ENCODE results near the gene PLAAT3.

DNA sequence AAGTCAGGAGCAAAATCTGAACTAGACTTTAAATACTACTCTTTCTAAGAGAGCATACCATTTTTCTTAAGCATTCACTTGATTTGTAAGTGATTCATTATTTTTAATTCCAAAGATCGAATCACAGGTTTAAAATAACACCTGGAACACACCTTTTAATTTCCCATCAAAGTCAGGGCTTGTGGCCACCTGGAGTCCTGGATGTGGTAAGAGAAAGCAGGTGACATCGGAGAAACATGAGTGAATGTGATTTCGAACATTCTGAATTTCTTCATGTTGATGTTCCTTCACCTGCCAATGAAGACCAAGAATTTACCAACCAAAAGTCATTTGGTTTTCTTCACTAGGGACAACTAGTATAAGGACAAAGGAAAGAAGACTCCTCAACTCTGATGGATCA is 29.0 kb upstream of the PLAAT3 start:
- TF ChIP-seq, protein P1, sequence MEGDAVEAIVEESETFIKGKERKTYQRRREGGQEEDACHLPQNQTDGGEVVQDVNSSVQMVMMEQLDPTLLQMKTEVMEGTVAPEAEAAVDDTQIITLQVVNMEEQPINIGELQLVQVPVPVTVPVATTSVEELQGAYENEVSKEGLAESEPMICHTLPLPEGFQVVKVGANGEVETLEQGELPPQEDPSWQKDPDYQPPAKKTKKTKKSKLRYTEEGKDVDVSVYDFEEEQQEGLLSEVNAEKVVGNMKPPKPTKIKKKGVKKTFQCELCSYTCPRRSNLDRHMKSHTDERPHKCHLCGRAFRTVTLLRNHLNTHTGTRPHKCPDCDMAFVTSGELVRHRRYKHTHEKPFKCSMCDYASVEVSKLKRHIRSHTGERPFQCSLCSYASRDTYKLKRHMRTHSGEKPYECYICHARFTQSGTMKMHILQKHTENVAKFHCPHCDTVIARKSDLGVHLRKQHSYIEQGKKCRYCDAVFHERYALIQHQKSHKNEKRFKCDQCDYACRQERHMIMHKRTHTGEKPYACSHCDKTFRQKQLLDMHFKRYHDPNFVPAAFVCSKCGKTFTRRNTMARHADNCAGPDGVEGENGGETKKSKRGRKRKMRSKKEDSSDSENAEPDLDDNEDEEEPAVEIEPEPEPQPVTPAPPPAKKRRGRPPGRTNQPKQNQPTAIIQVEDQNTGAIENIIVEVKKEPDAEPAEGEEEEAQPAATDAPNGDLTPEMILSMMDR (conservative IDR thresholded peaks at IDR 0.05; ENCODE audit: low read depth, low read length) = no peak
- no peak for TF ChIP-seq EZH2 (IDR thresholded peaks at IDR 0.05; ENCODE audit: borderline replicate concordance, low read depth, low read length, poor library complexity, severe bottlenecking)

All from A673 (cell line).